HL-60 (cell line): Measurements from ENCODE around the gene CTSO.

Experiments
- CTCF ChIP-seq: IDR thresholded peaks from one replicate; pipeline ENCODE4 v1.5.1; 2011; ENCODE audit warnings: low read length, control low read depth, inconsistent platforms; ENCODE audit not compliant: insufficient read depth
- GABPA ChIP-seq: IDR thresholded peaks from 2 replicates; pipeline ENCODE4 v1.6.1; 2012; ENCODE audit warnings: low read depth
- POLR2AphosphoS5 ChIP-seq: IDR thresholded peaks from 2 replicates; pipeline ENCODE4 v1.6.1; 2012; ENCODE audit warnings: low read depth

DNA sequence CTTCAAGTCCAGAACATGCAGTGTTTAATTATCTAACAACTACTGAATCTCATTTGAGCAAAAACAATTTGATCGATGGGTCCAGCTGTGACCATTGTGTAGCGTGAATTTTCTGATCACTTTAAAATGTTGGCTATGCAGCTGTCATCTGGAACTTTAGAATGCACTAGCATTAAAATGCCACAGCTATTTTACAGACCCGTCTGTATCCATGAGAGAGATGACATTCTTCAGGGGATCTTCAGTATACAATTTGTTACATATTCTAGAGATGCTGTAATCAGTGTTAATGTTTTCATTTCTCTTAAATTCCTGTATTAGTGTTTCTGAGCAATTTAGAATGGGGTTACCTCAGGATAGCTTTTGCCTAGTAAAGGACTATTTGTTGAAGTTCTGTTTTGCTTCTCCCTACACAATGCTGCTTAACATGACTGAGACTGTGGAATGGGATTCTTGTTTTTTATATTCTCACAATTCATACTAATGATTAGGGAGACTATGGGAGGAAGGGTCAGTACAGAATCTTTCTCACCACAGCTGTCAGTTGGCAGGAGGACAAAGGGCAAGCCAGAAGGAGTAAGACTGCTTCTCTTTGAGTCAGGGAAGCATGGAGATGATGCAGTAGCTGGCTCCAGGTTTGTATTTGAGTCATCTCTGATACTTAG is 13.2 kb upstream of the CTSO start:
- TF ChIP-seq CTCF (no peak), POLR2AphosphoS5 (no peak), GABPA (no peak)
